ENCODE data around the gene PIWIL1. TPM values are rescaled to one million over a fixed set of nuclear protein-coding genes. Genes with fewer than 3 reads are reported as not detected.

PIWIL1 gene
- total RNA-seq, 1 experiment from 2014 or later = not detected

- H3K4me2 ChIP-seq (ENCODE audit: low read length) = no peak overlapping the region
- TF ChIP-seq EZH2 (IDR thresholded peaks at IDR 0.05; ENCODE audit: low read length, unreplicated experiment) (no peak), CTCF (conservative IDR thresholded peaks at IDR 0.05; ENCODE audit: low read depth, low read length) (no peak), EZH2phosphoT487 (IDR thresholded peaks at IDR 0.05; ENCODE audit: borderline replicate concordance, low read length) (no peak)
- no peak overlapping the region for H3K27ac ChIP-seq (ENCODE audit: low read length)
- H3K79me2 ChIP-seq (ENCODE audit: low read length) = no peaks in the 10 kb centered on the region
- H3K9me3 ChIP-seq (ENCODE audit: low read length) = no peaks in the 10 kb centered on the region
- no peak overlapping the region for H3K4me3 ChIP-seq (ENCODE audit: low read length)
- no peaks in the 10 kb centered on the region for H4K20me1 ChIP-seq (ENCODE audit: low read length)
- POLR2A ChIA-PET (ENCODE audit: unreplicated experiment) = no interaction called here
- BruUV-seq (replicated peaks) = no TSS peak
- no peak overlapping the region for H2AFZ ChIP-seq (ENCODE audit: low read length)
- no peak overlapping the region for H3K9ac ChIP-seq (ENCODE audit: low read length)
- CTCF ChIA-PET = no interaction called here
- ATAC-seq (no peak), DNase-seq (no peak)
- no peaks in the 10 kb centered on the region for H3F3A ChIP-seq (ENCODE audit: low read length, unreplicated experiment)
- H3K9me2 ChIP-seq (replicated peaks; ENCODE audit: low read length) = no peaks in the 10 kb centered on the region
- H3K36me3 ChIP-seq (ENCODE audit: low read depth, low read length) = no peaks in the 10 kb centered on the region
- H3K4me1 ChIP-seq (ENCODE audit: insufficient read depth, low read length) = no peaks in the 10 kb centered on the region
- intact Hi-C loops (cut with micrococcal nuclease) = no loop called here
- no peaks in the 10 kb centered on the region for H3K27me3 ChIP-seq (ENCODE audit: low read length)
These were observed 7.6 kb downstream of the PIWIL1 start for GRCh38 chr12:130345292-130345691.

GRCh38 chr12:130347588-130347987 is 9.9 kb downstream of the PIWIL1 start:
- POLR2A ChIA-PET (ENCODE audit: unreplicated experiment) = no interaction called here
- no TSS peak for BruUV-seq (replicated peaks)
- Histone ChIP-seq H3K27ac (ENCODE audit: low read length) (no peak overlapping the region), H3K9ac (ENCODE audit: low read length) (no peak overlapping the region), H3K9me3 (ENCODE audit: low read length) (no peaks in the 10 kb centered on the region), H3K4me1 (ENCODE audit: insufficient read depth, low read length) (no peaks in the 10 kb centered on the region), H3K36me3 (ENCODE audit: low read depth, low read length) (no peaks in the 10 kb centered on the region), H3K79me2 (ENCODE audit: low read length) (no peaks in the 10 kb centered on the region), H3K9me2 (replicated peaks; ENCODE audit: low read length) (no peaks in the 10 kb centered on the region), H4K20me1 (ENCODE audit: low read length) (no peaks in the 10 kb centered on the region), H2AFZ (ENCODE audit: low read length) (no peak overlapping the region), H3K4me3 (ENCODE audit: low read length) (no peak overlapping the region), H3K4me2 (ENCODE audit: low read length) (no peak overlapping the region), H3K27me3 (ENCODE audit: low read length) (no peaks in the 10 kb centered on the region), H3F3A (ENCODE audit: low read length, unreplicated experiment) (no peaks in the 10 kb centered on the region)
- CTCF ChIA-PET = no interaction called here
- TF ChIP-seq EZH2 (IDR thresholded peaks at IDR 0.05; ENCODE audit: low read length, unreplicated experiment) = no peak
- TF ChIP-seq EZH2phosphoT487 (IDR thresholded peaks at IDR 0.05; ENCODE audit: borderline replicate concordance, low read length) = no peak
- TF ChIP-seq CTCF (conservative IDR thresholded peaks at IDR 0.05; ENCODE audit: low read depth, low read length) = no peak
- DNase-seq (no peak), ATAC-seq (no peak)
- intact Hi-C loops (cut with micrococcal nuclease) = no loop called here

- Histone ChIP-seq H3F3A (ENCODE audit: low read length, unreplicated experiment) (no peaks in the 10 kb centered on the region), H2AFZ (ENCODE audit: low read length) (no peak overlapping the region), H3K4me3 (ENCODE audit: low read length) (no peak overlapping the region), H3K79me2 (ENCODE audit: low read length) (no peaks in the 10 kb centered on the region), H3K36me3 (ENCODE audit: low read depth, low read length) (no peaks in the 10 kb centered on the region), H3K4me1 (ENCODE audit: insufficient read depth, low read length) (no peaks in the 10 kb centered on the region), H3K27ac (ENCODE audit: low read length) (no peak overlapping the region), H4K20me1 (ENCODE audit: low read length) (no peaks in the 10 kb centered on the region), H3K27me3 (ENCODE audit: low read length) (no peaks in the 10 kb centered on the region), H3K4me2 (ENCODE audit: low read length) (no peak overlapping the region), H3K9me3 (ENCODE audit: low read length) (no peaks in the 10 kb centered on the region), H3K9me2 (replicated peaks; ENCODE audit: low read length) (no peaks in the 10 kb centered on the region), H3K9ac (ENCODE audit: low read length) (no peak overlapping the region)
- TF ChIP-seq CTCF (conservative IDR thresholded peaks at IDR 0.05; ENCODE audit: low read depth, low read length) (no peak), EZH2phosphoT487 (IDR thresholded peaks at IDR 0.05; ENCODE audit: borderline replicate concordance, low read length) (no peak), EZH2 (IDR thresholded peaks at IDR 0.05; ENCODE audit: low read length, unreplicated experiment) (no peak)
- ChIA-PET CTCF (no interaction called here), POLR2A (ENCODE audit: unreplicated experiment) (no interaction called here)
- intact Hi-C loops (cut with micrococcal nuclease) = no loop called here
- no peak for ATAC-seq
- DNase-seq = no peak
- BruUV-seq (replicated peaks) = no TSS peak
These were observed 13.0 kb downstream of the PIWIL1 start for GRCh38 chr12:130350715-130351114.

All from PC-3 (cell line).